ENCODE data around the gene SCTR.

- TF ChIP-seq CTCF (IDR thresholded peaks at IDR 0.05; ENCODE audit: insufficient read depth, low read length), result no peak
- TF ChIP-seq POLR2AphosphoS5 (IDR thresholded peaks at IDR 0.05; ENCODE audit: low read depth), result no peak
- TF ChIP-seq REST (IDR thresholded peaks at IDR 0.05; ENCODE audit: insufficient replicate concordance, low read depth), result no peak
These were observed 30.0 kb downstream of the SCTR start for GRCh38 chr2:119494163-119494790.
